ENCODE measurements around the gene CARMIL1. TPM values are rescaled to one million over a fixed set of nuclear protein-coding genes. Genes with fewer than 3 reads are reported as not detected.

Gene CARMIL1
- total and polyA plus RNA-seq, 10 donors = 3.7 to 34.8 (median 9.3) TPM

GRCh38 chr6:25453288-25453687, 174.1 kb downstream of the CARMIL1 start:
- Histone ChIP-seq H3K27me3 (replicated peaks in 1 of 7) (no peaks in the 10 kb centered on the region), H3K4me1 (peaks cover 0 to 13% (median 1%) of the 10 kb centered on the region in 6 donors), H3K9me3 (no peaks in the 10 kb centered on the region), H3K27ac (peak overlapping the region in 1 of 8 donors; percentile 59), H3K4me3 (no peak overlapping the region), H3K36me3 (peaks cover 0 to 12% (median 0%) of the 10 kb centered on the region in 6 donors)
- 80 to 84% (median 83%) methylated on average over 2 of the region's 2 CpGs for WGBS, 5 donors
- intact Hi-C loops (cut with DNase I; ENCODE audit: low total_unique reads) = no loop called here
- DNase-seq = no peak
- TF ChIP-seq POLR2AphosphoS5 (IDR thresholded peaks at IDR 0.05) (no peak), POLR2A (IDR thresholded peaks at IDR 0.05) (no peak), CTCF (IDR thresholded peaks at IDR 0.05 in 8 of 11, conservative IDR thresholded peaks at IDR 0.05 in 3 of 11) (no peak)

GRCh38 chr6:25454136-25454535, 175.0 kb downstream of the CARMIL1 start:
- Histone ChIP-seq H3K4me3 (no peak overlapping the region), H3K4me1 (peaks cover 0 to 10% (median 0%) of the 10 kb centered on the region in 6 donors), H3K36me3 (peaks cover 0 to 12% (median 0%) of the 10 kb centered on the region in 6 donors), H3K27ac (no peak overlapping the region), H3K9me3 (no peaks in the 10 kb centered on the region), H3K27me3 (replicated peaks in 1 of 7) (no peaks in the 10 kb centered on the region)
- 89 to 98% (median 98%) methylated on average over 1 of the region's 1 CpG for WGBS, 5 donors
- TF ChIP-seq CTCF (IDR thresholded peaks at IDR 0.05 in 8 of 11, conservative IDR thresholded peaks at IDR 0.05 in 3 of 11) (no peak), POLR2A (IDR thresholded peaks at IDR 0.05) (no peak), POLR2AphosphoS5 (IDR thresholded peaks at IDR 0.05) (no peak)
- intact Hi-C loops (cut with DNase I; ENCODE audit: low total_unique reads) = no loop called here
- no peak for DNase-seq

GRCh38 chr6:25456249-25457040, 177.3 kb downstream of the CARMIL1 start:
- Histone ChIP-seq H3K27ac (no peak overlapping the region), H3K4me1 (peaks cover 0 to 10% (median 0%) of the 10 kb centered on the region in 6 donors), H3K4me3 (no peak overlapping the region), H3K36me3 (peaks cover 0 to 12% (median 0%) of the 10 kb centered on the region in 6 donors), H3K9me3 (no peaks in the 10 kb centered on the region), H3K27me3 (replicated peaks in 1 of 7) (no peaks in the 10 kb centered on the region)
- intact Hi-C loops (cut with DNase I; ENCODE audit: low total_unique reads) = no loop called here
- no peak for TF ChIP-seq CTCF (IDR thresholded peaks at IDR 0.05 in 8 of 11, conservative IDR thresholded peaks at IDR 0.05 in 3 of 11)
- TF ChIP-seq POLR2A (IDR thresholded peaks at IDR 0.05) = no peak
- TF ChIP-seq POLR2AphosphoS5 (IDR thresholded peaks at IDR 0.05) = no peak
- no peak for DNase-seq
- WGBS, 5 donors = 57 to 72% (median 60%) methylated on average over 3 of the region's 3 CpGs

- Histone ChIP-seq H3K27me3 (replicated peaks in 1 of 7) (no peaks in the 10 kb centered on the region), H3K4me3 (no peak overlapping the region), H3K36me3 (peaks cover 0 to 12% (median 0%) of the 10 kb centered on the region in 6 donors), H3K4me1 (peaks cover 0 to 6% (median 0%) of the 10 kb centered on the region in 6 donors), H3K27ac (no peak overlapping the region), H3K9me3 (no peaks in the 10 kb centered on the region)
- intact Hi-C loops (cut with DNase I; ENCODE audit: low total_unique reads) = no loop called here
- DNase-seq = no peak
- 86 to 93% (median 90%) methylated on average over 3 of the region's 3 CpGs for WGBS, 5 donors
- TF ChIP-seq CTCF (IDR thresholded peaks at IDR 0.05 in 8 of 11, conservative IDR thresholded peaks at IDR 0.05 in 3 of 11) (no peak), POLR2AphosphoS5 (IDR thresholded peaks at IDR 0.05) (no peak), POLR2A (IDR thresholded peaks at IDR 0.05) (no peak)
These were observed 178.3 kb downstream of the CARMIL1 start for GRCh38 chr6:25457516-25457915.

Data from spleen (tissue), 11 donors.